ENCODE data around the gene LCMT1. TPM values are rescaled to one million over a fixed set of nuclear protein-coding genes. Genes with fewer than 3 reads are reported as not detected.

Gene LCMT1
- total and polyA plus RNA-seq, 2 of the 13 experiments (the other 11 are each of a cell fraction or from before 2014, with no cell fraction given), result 41.2 to 48.7 TPM

- ChIA-PET POLR2A (no interaction called here), CTCF (ENCODE audit: low intra/inter-chr PET ratio, low total read pairs) (no interaction called here)
- Histone ChIP-seq H3K79me2 (ENCODE audit: insufficient read depth, low read length) (no peaks in the 10 kb centered on the region), H3K27ac (ENCODE audit: extremely low read length, insufficient read depth, low read length) (no peak overlapping the region), H3K9me3 (ENCODE audit: low read length) (no peaks in the 10 kb centered on the region), H3K4me2 (ENCODE audit: low read depth, low read length) (no peak overlapping the region), H3K9ac (ENCODE audit: insufficient read depth, low read depth, low read length) (no peak overlapping the region), H3K27me3 (ENCODE audit: control insufficient read depth in 1 of 2, insufficient read depth in 2 of 2, low read length in 2 of 2) (peaks cover 2 to 6% of the 10 kb centered on the region in 2 experiments; a peak in 4 of 5 replicates), H3K4me1 (ENCODE audit: insufficient read depth, low read length) (no peaks in the 10 kb centered on the region), H2AFZ (ENCODE audit: low read length) (no peak overlapping the region), H4K20me1 (ENCODE audit: insufficient read depth, low read length) (no peaks in the 10 kb centered on the region), H3K4me3 (replicated peaks in 1 of 3; ENCODE audit: insufficient read depth in 1 of 3, low read depth in 2 of 3, low read length in 3 of 3) (no peak overlapping the region), H3K36me3 (replicated peaks in 1 of 2; ENCODE audit: control insufficient read depth in 1 of 2, insufficient read depth in 2 of 2, low read length in 2 of 2) (no peaks in the 10 kb centered on the region)
- no peak for ATAC-seq
- in situ Hi-C loops (cut with HindIII; ENCODE audit: extremely low pct_ligation_motif_present, low pct_unique_long_range_greater_than_20kb) (no loop called here), intact Hi-C loops (cut with micrococcal nuclease; ENCODE audit: unreplicated experiment) (loop anchor here (10.0 kb wide), 1 partner anchor 266 kb away; no protein-coding TSS in a partner anchor)
- FAIRE-seq, result no peak
- DNase-seq (ENCODE audit: low spot score), result no peak
- WGBS (ENCODE audit: low lambda C conversion rate), result 16% methylated on average over 5 of the region's 5 CpGs
- no TSS peak for BruUV-seq (replicated peaks)
- TF ChIP-seq PITX1 (CRISPR knock-in tag; IDR thresholded peaks at IDR 0.05) (no peak), TIGD3 (CRISPR knock-in tag; IDR thresholded peaks at IDR 0.05; ENCODE audit: borderline replicate concordance) (no peak), RBAK (CRISPR knock-in tag; IDR thresholded peaks at IDR 0.05) (no peak), NR3C1 (CRISPR knock-in tag; IDR thresholded peaks at IDR 0.05) (no peak), THRA (CRISPR knock-in tag; IDR thresholded peaks at IDR 0.05; ENCODE audit: borderline replicate concordance) (no peak), SATB2 (CRISPR knock-in tag; IDR thresholded peaks at IDR 0.05) (no peak), EZH2 (conservative IDR thresholded peaks at IDR 0.05; ENCODE audit: low read depth, low read length) (no peak), TP53 (CRISPR knock-in tag; conservative IDR thresholded peaks at IDR 0.05) (no peak), CSRNP1 (CRISPR knock-in tag; IDR thresholded peaks at IDR 0.05) (no peak)
- TF ChIP-seq, protein P1, sequence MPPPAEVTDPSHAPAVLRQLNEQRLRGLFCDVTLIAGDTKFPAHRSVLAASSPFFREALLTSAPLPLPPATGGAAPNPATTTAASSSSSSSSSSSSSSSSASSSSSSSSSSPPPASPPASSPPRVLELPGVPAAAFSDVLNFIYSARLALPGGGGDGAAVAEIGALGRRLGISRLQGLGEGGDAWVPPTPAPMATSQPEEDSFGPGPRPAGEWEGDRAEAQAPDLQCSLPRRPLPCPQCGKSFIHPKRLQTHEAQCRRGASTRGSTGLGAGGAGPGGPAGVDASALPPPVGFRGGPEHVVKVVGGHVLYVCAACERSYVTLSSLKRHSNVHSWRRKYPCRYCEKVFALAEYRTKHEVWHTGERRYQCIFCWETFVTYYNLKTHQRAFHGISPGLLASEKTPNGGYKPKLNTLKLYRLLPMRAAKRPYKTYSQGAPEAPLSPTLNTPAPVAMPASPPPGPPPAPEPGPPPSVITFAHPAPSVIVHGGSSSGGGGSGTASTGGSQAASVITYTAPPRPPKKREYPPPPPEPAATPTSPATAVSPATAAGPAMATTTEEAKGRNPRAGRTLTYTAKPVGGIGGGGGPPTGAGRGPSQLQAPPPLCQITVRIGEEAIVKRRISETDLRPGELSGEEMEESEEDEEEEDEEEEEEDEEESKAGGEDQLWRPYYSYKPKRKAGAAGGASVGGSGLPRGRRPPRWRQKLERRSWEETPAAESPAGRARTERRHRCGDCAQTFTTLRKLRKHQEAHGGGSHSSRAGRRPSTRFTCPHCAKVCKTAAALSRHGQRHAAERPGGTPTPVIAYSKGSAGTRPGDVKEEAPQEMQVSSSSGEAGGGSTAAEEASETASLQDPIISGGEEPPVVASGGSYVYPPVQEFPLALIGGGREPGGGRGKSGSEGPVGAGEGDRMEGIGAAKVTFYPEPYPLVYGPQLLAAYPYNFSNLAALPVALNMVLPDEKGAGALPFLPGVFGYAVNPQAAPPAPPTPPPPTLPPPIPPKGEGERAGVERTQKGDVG (CRISPR knock-in tag; IDR thresholded peaks at IDR 0.05; ENCODE audit: borderline replicate concordance), result no peak
Measured at GRCh38 chr16:25100511-25100910, 11.0 kb upstream of the LCMT1 start.
